K562 (cell line): Measurements from ENCODE around the gene IGF2R. TPM values are rescaled to one million over a fixed set of nuclear protein-coding genes. Genes with fewer than 3 reads are reported as not detected.

Experiments used
- BACH1 ChIP-seq: fragments of 200-800 bp; sonication (Bioruptor generic); IDR thresholded peaks from 2 replicates; pipeline ENCODE4 v1.6.1; 2016; ENCODE audit warnings: missing genetic modification characterization, missing compliant biosample characterization
- CHD7 ChIP-seq: fragments of 200-600 bp; sonication (generic); IDR thresholded peaks from one replicate; pipeline ENCODE4 v1.6.1; 2012; ENCODE audit warnings: mild to moderate bottlenecking, low read depth, low read length, inconsistent platforms
- ETV1 ChIP-seq: fragments of 450-650 bp; conservative IDR thresholded peaks from 2 replicates; pipeline ENCODE4 v1.6.1; 2016; ENCODE audit warnings: missing genetic modification characterization, control low read depth, low read depth, missing compliant biosample characterization
- HIVEP1 ChIP-seq: fragments of 250-450 bp; sonication (Bioruptor Pico); IDR thresholded peaks from 2 replicates; pipeline ENCODE4 v1.4.0; 2020; ENCODE audit warnings: mild to moderate bottlenecking
- MTA3 ChIP-seq: fragments of 450-650 bp; formaldehyde crosslinking; IDR thresholded peaks from 2 replicates; pipeline ENCODE4 v1.6.1; 2017; ENCODE audit warnings: mild to moderate bottlenecking, borderline replicate concordance
- NCOA2 ChIP-seq, 2 experiments: fragments of 450-650 bp; IDR thresholded peaks; 2 replicates each; pipeline ENCODE4 v1.6.1; 2018; ENCODE audit warnings: mild to moderate bottlenecking in 2 of 2, moderate library complexity in 1 of 2; ENCODE audit not compliant: partially characterized antibody in 2 of 2
- POLR3A ChIP-seq: IDR thresholded peaks from 2 replicates; pipeline ENCODE4 v1.6.1; 2011; ENCODE audit warnings: borderline replicate concordance, mild to moderate bottlenecking, moderate library complexity; ENCODE audit not compliant: insufficient read length, insufficient read depth; ENCODE audit errors: extremely low read depth
- POU5F1 ChIP-seq: fragments of 150-350 bp; IDR thresholded peaks from 2 replicates; pipeline ENCODE4 v1.6.1; 2014; ENCODE audit warnings: borderline replicate concordance, low read length, low read depth, mild to moderate bottlenecking; ENCODE audit not compliant: partially characterized antibody
- PYGO2 ChIP-seq: fragments of 450-650 bp; IDR thresholded peaks from 2 replicates; pipeline ENCODE4 v1.6.1; 2016; ENCODE audit warnings: mild to moderate bottlenecking, missing genetic modification characterization, moderate library complexity, missing compliant biosample characterization
- ZBTB7A ChIP-seq: IDR thresholded peaks from 2 replicates; pipeline ENCODE4 v1.6.1; 2011; ENCODE audit warnings: low read depth, mild to moderate bottlenecking, low read length, moderate library complexity, borderline replicate concordance; ENCODE audit not compliant: control insufficient read depth
- ZNF175 ChIP-seq: fragments of 200-800 bp; sonication (Bioruptor generic); IDR thresholded peaks from 2 replicates; pipeline ENCODE4 v1.6.1; 2016; ENCODE audit warnings: low read depth, mild to moderate bottlenecking, missing genetic modification characterization, missing compliant biosample characterization
- ZNF592 ChIP-seq: fragments of 450-650 bp; IDR thresholded peaks from 2 replicates; pipeline ENCODE4 v1.6.1; 2017; ENCODE audit warnings: antibody characterized with exemption, mild to moderate bottlenecking
- ZNF695 ChIP-seq: fragments of 450-650 bp; formaldehyde crosslinking; IDR thresholded peaks from 2 replicates; pipeline ENCODE4 v1.4.0; 2020; ENCODE audit warnings: mild to moderate bottlenecking, moderate library complexity
- polyA plus RNA-seq, 8 experiments: library from polyadenylated mRNA; depleted of rRNA in 4 of 8; stranded (reverse) in 5 of 8; unstranded in 3 of 8; fragments of >200 nt; fragmentation: Nextera tagmentation in 2 of 8; fragmentation: Illumina TruSeq in 1 of 8; extraction: Ambion mirVana in 2 of 8; extraction: Trizol in 1 of 8; gene quantifications; 2 replicates each; pipeline versions ENCODE4 v1.2.1 to v1.2.3, GENCODE V29; 2011 to 2014; ENCODE audit warnings: inconsistent platforms in 1 of 8, missing spikeins in 1 of 8
- total RNA-seq, 7 experiments: library from RNA; depleted of rRNA in 6 of 7; stranded (reverse); fragments of >200 nt in 6 of 7; fragmentation: Illumina TruSeq in 2 of 7; extraction: Trizol in 2 of 7; gene quantifications; 2 replicates each; pipeline versions ENCODE4 v1.2.1 to v1.2.3, GENCODE V29; 2011 to 2021; ENCODE audit warnings: low replicate concordance in 1 of 7

IGF2R gene
- total and polyA plus RNA-seq, 9 of the 15 experiments (the other 6 are each of a cell fraction or from before 2014, with no cell fraction given), result 3.5 to 92.3 (median 34.5) TPM

DNA sequence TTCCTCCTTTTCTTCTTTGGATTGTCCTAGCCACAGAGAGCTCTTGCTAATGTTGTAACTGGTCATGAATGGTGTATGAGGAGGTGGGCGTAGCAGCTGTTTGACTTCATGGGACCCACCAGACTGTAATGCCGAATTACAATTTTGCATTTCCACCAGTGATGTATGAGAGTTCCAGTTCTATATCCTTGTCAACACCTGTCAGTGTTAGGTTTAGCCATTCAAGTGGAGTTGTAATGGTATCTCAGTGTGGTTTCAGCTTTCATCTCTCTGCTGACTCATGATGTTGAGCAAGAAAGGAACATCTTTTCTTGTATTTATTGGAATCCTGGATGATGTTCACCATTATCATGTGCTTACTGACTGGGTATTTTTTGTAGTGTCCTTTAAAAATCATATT is 5.1 kb downstream of the IGF2R start (continued):
- TF ChIP-seq ZNF592 (peak; percentile 74), NCOA2 (IDR thresholded peaks at IDR 0.05; ENCODE audit: partially characterized antibody in 2 of 2) (no peak), BACH1 (tag) (peak; percentile 90), PYGO2 (tag) (no peak), MTA3 (no peak), POLR3A (no peak), ZBTB7A (no peak), POU5F1 (no peak), CHD7 (no peak), HIVEP1 (CRISPR knock-in tag) (no peak), ZNF175 (no peak), ETV1 (tag) (no peak), ZNF695 (CRISPR knock-in tag) (no peak)
